ENCODE measurements around the gene ESYT3.

Gene ESYT3

GRCh38 chr3:138441256-138441655, 6.8 kb downstream of the ESYT3 start:
- no peaks in the 10 kb centered on the region for H3K36me3 ChIP-seq (ENCODE audit: control insufficient read depth in 2 of 2, insufficient read depth in 2 of 2, low read length in 2 of 2)
- H3K4me1 ChIP-seq (ENCODE audit: control insufficient read depth in 2 of 2, insufficient read depth in 2 of 2, low read length in 2 of 2) = no peaks in the 10 kb centered on the region
- H3K4me3 ChIP-seq (ENCODE audit: low read length in 2 of 2) = no peak overlapping the region
- no peaks in the 10 kb centered on the region for H3K9me3 ChIP-seq (ENCODE audit: control insufficient read depth in 2 of 2, low read length in 2 of 2)
- no peak overlapping the region for H3K9ac ChIP-seq (ENCODE audit: low read depth in 1 of 2, low read length in 2 of 2)
- peaks cover 7 to 8% of the 10 kb centered on the region in 2 donors for H3K27me3 ChIP-seq (ENCODE audit: control insufficient read depth in 2 of 2, insufficient read depth in 2 of 2, low read length in 2 of 2)
- no peak overlapping the region for H3K27ac ChIP-seq (ENCODE audit: low read depth in 2 of 2, low read length in 2 of 2)

GRCh38 chr3:138441742-138442141, 7.3 kb downstream of the ESYT3 start:
- Histone ChIP-seq H3K4me1 (ENCODE audit: control insufficient read depth in 2 of 2, insufficient read depth in 2 of 2, low read length in 2 of 2) (no peaks in the 10 kb centered on the region), H3K36me3 (ENCODE audit: control insufficient read depth in 2 of 2, insufficient read depth in 2 of 2, low read length in 2 of 2) (no peaks in the 10 kb centered on the region), H3K27ac (ENCODE audit: low read depth in 2 of 2, low read length in 2 of 2) (no peak overlapping the region), H3K27me3 (ENCODE audit: control insufficient read depth in 2 of 2, insufficient read depth in 2 of 2, low read length in 2 of 2) (peaks cover 3% of the 10 kb centered on the region in 2 donors), H3K4me3 (ENCODE audit: low read length in 2 of 2) (no peak overlapping the region), H3K9ac (ENCODE audit: low read depth in 1 of 2, low read length in 2 of 2) (no peak overlapping the region), H3K9me3 (ENCODE audit: control insufficient read depth in 2 of 2, low read length in 2 of 2) (no peaks in the 10 kb centered on the region)

DNA sequence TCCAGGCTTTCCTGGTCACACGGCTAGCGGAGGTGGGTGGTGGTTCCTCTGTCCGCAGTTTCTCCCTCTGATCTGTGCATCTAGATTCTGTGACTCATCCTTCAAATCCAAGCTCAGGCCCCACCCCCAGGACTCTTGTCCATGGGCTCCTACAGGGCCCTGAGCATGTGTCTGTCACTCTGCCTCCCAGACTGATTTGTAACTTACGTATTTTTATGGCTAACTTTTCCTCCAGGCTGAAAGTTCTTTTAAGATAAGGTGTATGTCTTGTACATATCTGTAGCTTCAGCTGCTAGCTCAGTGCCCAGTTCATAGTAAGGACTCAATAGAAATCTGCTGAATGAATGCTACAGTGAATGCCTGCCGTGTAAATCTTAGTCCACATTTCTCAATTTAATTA, 8.0 kb downstream of the ESYT3 start:
- Histone ChIP-seq H3K4me3 (ENCODE audit: low read length in 2 of 2) (no peak overlapping the region), H3K9me3 (ENCODE audit: control insufficient read depth in 2 of 2, low read length in 2 of 2) (no peaks in the 10 kb centered on the region), H3K27ac (ENCODE audit: low read depth in 2 of 2, low read length in 2 of 2) (no peak overlapping the region), H3K36me3 (ENCODE audit: control insufficient read depth in 2 of 2, insufficient read depth in 2 of 2, low read length in 2 of 2) (no peaks in the 10 kb centered on the region), H3K4me1 (ENCODE audit: control insufficient read depth in 2 of 2, insufficient read depth in 2 of 2, low read length in 2 of 2) (no peaks in the 10 kb centered on the region), H3K9ac (ENCODE audit: low read depth in 1 of 2, low read length in 2 of 2) (no peak overlapping the region), H3K27me3 (ENCODE audit: control insufficient read depth in 2 of 2, insufficient read depth in 2 of 2, low read length in 2 of 2) (no peaks in the 10 kb centered on the region)

DNA sequence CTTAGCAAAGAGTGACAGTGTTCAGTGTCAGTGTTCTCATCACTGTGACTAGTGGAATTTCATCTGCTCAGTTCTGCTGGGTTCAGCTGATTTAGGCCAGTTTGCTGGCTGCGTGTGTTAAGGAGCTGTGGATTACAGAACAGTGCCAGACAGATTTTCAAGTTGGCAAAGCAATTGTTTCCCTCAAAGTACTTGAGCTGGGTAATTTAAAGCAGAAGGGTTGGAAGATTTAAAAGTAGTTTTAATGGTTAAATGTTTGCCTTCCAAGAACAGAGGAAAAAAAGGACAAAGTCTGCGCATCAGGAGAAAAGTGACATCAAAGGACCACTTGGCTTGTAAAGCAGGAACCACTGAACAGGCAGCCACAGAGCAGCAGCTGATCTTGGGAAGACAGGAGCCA, 8.7 kb downstream of the ESYT3 start:
- Histone ChIP-seq H3K36me3 (ENCODE audit: control insufficient read depth in 2 of 2, insufficient read depth in 2 of 2, low read length in 2 of 2) (no peaks in the 10 kb centered on the region), H3K9me3 (ENCODE audit: control insufficient read depth in 2 of 2, low read length in 2 of 2) (no peaks in the 10 kb centered on the region), H3K4me3 (ENCODE audit: low read length in 2 of 2) (no peak overlapping the region), H3K9ac (ENCODE audit: low read depth in 1 of 2, low read length in 2 of 2) (no peak overlapping the region), H3K27ac (ENCODE audit: low read depth in 2 of 2, low read length in 2 of 2) (no peak overlapping the region), H3K27me3 (ENCODE audit: control insufficient read depth in 2 of 2, insufficient read depth in 2 of 2, low read length in 2 of 2) (no peaks in the 10 kb centered on the region), H3K4me1 (ENCODE audit: control insufficient read depth in 2 of 2, insufficient read depth in 2 of 2, low read length in 2 of 2) (no peaks in the 10 kb centered on the region)

DNA sequence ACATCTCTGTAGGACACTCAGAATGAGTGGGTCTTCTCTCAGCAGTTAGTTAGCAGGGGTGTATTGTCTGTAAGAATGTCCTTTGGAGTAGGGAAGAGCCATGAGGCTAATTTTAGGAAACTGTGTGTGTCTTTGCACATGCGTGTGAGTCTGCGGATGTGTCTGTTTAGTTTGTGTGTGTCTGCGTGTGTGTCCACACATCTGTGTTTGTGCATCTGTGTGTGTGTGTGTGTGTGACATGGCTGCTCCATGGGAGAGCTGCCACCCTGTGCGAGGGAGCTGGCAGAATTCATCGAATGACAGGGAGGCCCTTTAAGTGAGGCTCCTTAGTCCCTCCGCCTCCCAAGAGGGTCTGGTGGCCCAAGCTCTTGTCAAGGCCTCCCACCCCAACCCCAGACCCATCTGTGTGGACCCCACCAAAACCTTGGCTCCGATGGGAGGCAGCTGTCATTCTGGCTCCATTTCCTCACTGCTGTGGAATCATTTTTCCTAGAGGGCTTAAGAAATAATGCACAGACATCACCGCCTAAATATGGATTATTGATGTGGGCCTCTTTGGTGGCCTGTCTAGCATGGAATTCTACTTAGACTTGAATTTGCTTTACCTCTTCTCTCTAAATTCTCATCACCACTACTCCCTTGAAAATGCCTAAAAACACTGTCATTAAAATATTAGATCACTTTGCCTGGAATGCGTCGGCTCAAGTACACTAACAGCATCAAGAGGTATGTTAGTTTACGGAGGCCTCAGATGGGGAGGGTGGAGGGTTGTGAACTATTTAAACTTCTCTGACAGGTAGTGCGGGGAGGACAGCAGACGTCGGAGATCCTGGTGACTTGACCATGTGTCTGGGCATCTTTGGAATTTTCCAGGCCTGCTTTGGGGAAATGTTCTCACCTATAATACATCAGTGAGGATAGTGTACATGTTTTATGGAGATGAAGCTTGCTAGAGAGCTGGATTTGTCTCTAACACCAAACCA, 9.4 kb downstream of the ESYT3 start:
- no peaks in the 10 kb centered on the region for H3K27me3 ChIP-seq (ENCODE audit: control insufficient read depth in 2 of 2, insufficient read depth in 2 of 2, low read length in 2 of 2)
- H3K4me1 ChIP-seq (ENCODE audit: control insufficient read depth in 2 of 2, insufficient read depth in 2 of 2, low read length in 2 of 2) = no peaks in the 10 kb centered on the region
- H3K9me3 ChIP-seq (ENCODE audit: control insufficient read depth in 2 of 2, low read length in 2 of 2) = no peaks in the 10 kb centered on the region
- no peak overlapping the region for H3K4me3 ChIP-seq (ENCODE audit: low read length in 2 of 2)
- H3K27ac ChIP-seq (ENCODE audit: low read depth in 2 of 2, low read length in 2 of 2) = no peak overlapping the region
- no peak overlapping the region for H3K9ac ChIP-seq (ENCODE audit: low read depth in 1 of 2, low read length in 2 of 2)
- no peaks in the 10 kb centered on the region for H3K36me3 ChIP-seq (ENCODE audit: control insufficient read depth in 2 of 2, insufficient read depth in 2 of 2, low read length in 2 of 2)

DNA sequence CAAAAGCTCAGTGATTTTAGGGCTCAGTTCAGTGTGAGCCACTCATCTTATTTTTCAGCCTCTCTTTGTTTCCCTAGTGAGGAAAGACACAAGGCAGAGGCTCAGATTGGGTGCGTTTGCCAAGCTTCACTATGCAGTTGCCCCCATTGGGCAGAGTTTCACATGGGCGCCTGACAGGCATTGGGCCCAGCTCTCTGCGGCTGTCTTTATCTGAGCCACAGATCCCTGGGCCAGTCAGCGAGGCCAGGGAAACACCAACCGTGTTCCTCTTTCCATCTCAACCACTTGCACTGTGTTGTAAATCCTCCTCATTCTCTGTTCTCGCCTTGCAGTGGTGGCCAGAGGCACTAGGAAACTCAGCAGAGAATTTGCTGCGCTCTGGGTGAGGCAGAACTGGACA, 10.8 kb downstream of the ESYT3 start:
- no peaks in the 10 kb centered on the region for H3K9me3 ChIP-seq (ENCODE audit: control insufficient read depth in 2 of 2, low read length in 2 of 2)
- no peak overlapping the region for H3K9ac ChIP-seq (ENCODE audit: low read depth in 1 of 2, low read length in 2 of 2)
- no peak overlapping the region for H3K4me3 ChIP-seq (ENCODE audit: low read length in 2 of 2)
- no peak overlapping the region for H3K27ac ChIP-seq (ENCODE audit: low read depth in 2 of 2, low read length in 2 of 2)
- H3K4me1 ChIP-seq (ENCODE audit: control insufficient read depth in 2 of 2, insufficient read depth in 2 of 2, low read length in 2 of 2) = no peaks in the 10 kb centered on the region
- no peaks in the 10 kb centered on the region for H3K36me3 ChIP-seq (ENCODE audit: control insufficient read depth in 2 of 2, insufficient read depth in 2 of 2, low read length in 2 of 2)
- no peaks in the 10 kb centered on the region for H3K27me3 ChIP-seq (ENCODE audit: control insufficient read depth in 2 of 2, insufficient read depth in 2 of 2, low read length in 2 of 2)

DNA sequence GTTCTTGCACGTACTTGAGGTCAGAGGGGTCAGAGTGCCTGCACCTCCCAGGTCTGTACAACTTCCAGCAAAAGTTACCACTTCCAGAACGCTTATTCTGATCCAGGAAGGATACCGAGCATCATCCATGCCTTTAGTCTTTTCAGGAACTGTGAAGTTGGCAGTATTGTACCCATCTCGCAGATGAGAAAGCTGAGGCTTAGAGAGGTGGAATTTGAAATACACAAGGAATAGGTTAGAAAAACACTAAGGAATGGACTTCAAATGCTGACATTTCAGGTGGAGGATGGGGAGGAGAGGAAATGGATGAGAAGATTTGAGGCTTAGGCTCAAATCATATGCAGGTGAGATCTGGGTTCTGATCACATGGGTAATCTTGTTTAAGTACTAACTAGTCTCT, 11.2 kb downstream of the ESYT3 start:
- Histone ChIP-seq H3K36me3 (ENCODE audit: control insufficient read depth in 2 of 2, insufficient read depth in 2 of 2, low read length in 2 of 2) (no peaks in the 10 kb centered on the region), H3K4me3 (ENCODE audit: low read length in 2 of 2) (no peak overlapping the region), H3K4me1 (ENCODE audit: control insufficient read depth in 2 of 2, insufficient read depth in 2 of 2, low read length in 2 of 2) (no peaks in the 10 kb centered on the region), H3K27me3 (ENCODE audit: control insufficient read depth in 2 of 2, insufficient read depth in 2 of 2, low read length in 2 of 2) (no peaks in the 10 kb centered on the region), H3K9me3 (ENCODE audit: control insufficient read depth in 2 of 2, low read length in 2 of 2) (no peaks in the 10 kb centered on the region), H3K27ac (ENCODE audit: low read depth in 2 of 2, low read length in 2 of 2) (no peak overlapping the region), H3K9ac (ENCODE audit: low read depth in 1 of 2, low read length in 2 of 2) (no peak overlapping the region)

GRCh38 chr3:138448631-138449030, 14.2 kb downstream of the ESYT3 start:
- Histone ChIP-seq H3K27me3 (ENCODE audit: control insufficient read depth in 2 of 2, insufficient read depth in 2 of 2, low read length in 2 of 2) (no peaks in the 10 kb centered on the region), H3K9me3 (ENCODE audit: control insufficient read depth in 2 of 2, low read length in 2 of 2) (no peaks in the 10 kb centered on the region), H3K4me1 (ENCODE audit: control insufficient read depth in 2 of 2, insufficient read depth in 2 of 2, low read length in 2 of 2) (no peaks in the 10 kb centered on the region), H3K9ac (ENCODE audit: low read depth in 1 of 2, low read length in 2 of 2) (no peak overlapping the region), H3K4me3 (ENCODE audit: low read length in 2 of 2) (no peak overlapping the region), H3K27ac (ENCODE audit: low read depth in 2 of 2, low read length in 2 of 2) (no peak overlapping the region), H3K36me3 (ENCODE audit: control insufficient read depth in 2 of 2, insufficient read depth in 2 of 2, low read length in 2 of 2) (no peaks in the 10 kb centered on the region)

DNA sequence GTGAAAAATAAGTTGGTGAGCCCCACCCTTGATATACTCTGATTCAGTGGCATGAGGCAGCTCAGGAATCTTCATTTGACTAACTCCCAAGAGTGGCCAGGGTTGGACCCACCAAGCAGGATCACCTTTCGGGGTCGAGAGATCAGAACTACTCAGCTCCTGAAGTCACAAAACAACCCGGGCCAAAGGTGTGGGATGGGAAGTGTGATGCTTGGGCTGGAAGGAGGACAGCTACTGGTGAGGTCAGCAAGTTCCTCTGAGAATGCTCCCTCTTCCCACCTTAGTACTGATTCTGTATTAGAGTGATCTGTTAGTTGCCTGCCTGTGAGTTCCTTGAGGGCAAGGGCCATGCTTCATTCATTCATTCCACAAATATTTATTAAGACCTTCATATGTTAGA, 15.1 kb downstream of the ESYT3 start:
- Histone ChIP-seq H3K36me3 (ENCODE audit: control insufficient read depth in 2 of 2, insufficient read depth in 2 of 2, low read length in 2 of 2) (no peaks in the 10 kb centered on the region), H3K9ac (ENCODE audit: low read depth in 1 of 2, low read length in 2 of 2) (no peak overlapping the region), H3K4me3 (ENCODE audit: low read length in 2 of 2) (no peak overlapping the region), H3K27me3 (ENCODE audit: control insufficient read depth in 2 of 2, insufficient read depth in 2 of 2, low read length in 2 of 2) (no peaks in the 10 kb centered on the region), H3K27ac (ENCODE audit: low read depth in 2 of 2, low read length in 2 of 2) (no peak overlapping the region), H3K4me1 (ENCODE audit: control insufficient read depth in 2 of 2, insufficient read depth in 2 of 2, low read length in 2 of 2) (no peaks in the 10 kb centered on the region), H3K9me3 (ENCODE audit: control insufficient read depth in 2 of 2, low read length in 2 of 2) (no peaks in the 10 kb centered on the region)

DNA sequence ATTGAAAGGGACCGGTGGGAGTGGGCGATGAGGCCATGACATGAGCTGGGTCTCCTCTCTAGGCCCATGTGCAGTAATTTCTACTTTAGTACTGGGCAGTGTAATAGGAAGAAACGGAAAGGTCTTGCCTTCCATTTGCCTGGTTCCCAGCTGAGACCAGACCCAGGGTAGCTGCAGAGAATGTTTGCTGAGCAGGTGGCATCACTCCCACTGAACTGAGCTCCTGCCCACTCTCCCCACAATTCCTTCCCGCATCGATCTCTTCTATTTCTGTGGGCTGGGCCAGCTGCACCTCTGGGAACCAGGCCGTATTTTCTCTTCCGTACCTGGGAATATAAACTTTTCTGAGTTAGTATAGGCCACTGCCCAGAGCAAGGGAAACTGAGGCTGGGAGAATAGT, 15.8 kb downstream of the ESYT3 start:
- H3K9ac ChIP-seq (ENCODE audit: low read depth in 1 of 2, low read length in 2 of 2) = no peak overlapping the region
- H3K9me3 ChIP-seq (ENCODE audit: control insufficient read depth in 2 of 2, low read length in 2 of 2) = no peaks in the 10 kb centered on the region
- H3K4me1 ChIP-seq (ENCODE audit: control insufficient read depth in 2 of 2, insufficient read depth in 2 of 2, low read length in 2 of 2) = no peaks in the 10 kb centered on the region
- no peaks in the 10 kb centered on the region for H3K36me3 ChIP-seq (ENCODE audit: control insufficient read depth in 2 of 2, insufficient read depth in 2 of 2, low read length in 2 of 2)
- no peak overlapping the region for H3K4me3 ChIP-seq (ENCODE audit: low read length in 2 of 2)
- H3K27me3 ChIP-seq (ENCODE audit: control insufficient read depth in 2 of 2, insufficient read depth in 2 of 2, low read length in 2 of 2) = no peaks in the 10 kb centered on the region
- no peak overlapping the region for H3K27ac ChIP-seq (ENCODE audit: low read depth in 2 of 2, low read length in 2 of 2)

Measured in mucosa of rectum (tissue), 2 donors.